Brain pericyte (primary cell): ENCODE measurements around the gene FAM149B1.
"Not testable (repeated sequence)": the region's sequence is repeated elsewhere in the genome, so short reads cannot be mapped to it uniquely, and the experiment has no call there.

Experiments used
- DNase-seq: peaks from one replicate; pipeline ENCODE4 v3.0.0-alpha.2; 2012; ENCODE audit warnings: low read depth, low spot score

Gene FAM149B1

DNA sequence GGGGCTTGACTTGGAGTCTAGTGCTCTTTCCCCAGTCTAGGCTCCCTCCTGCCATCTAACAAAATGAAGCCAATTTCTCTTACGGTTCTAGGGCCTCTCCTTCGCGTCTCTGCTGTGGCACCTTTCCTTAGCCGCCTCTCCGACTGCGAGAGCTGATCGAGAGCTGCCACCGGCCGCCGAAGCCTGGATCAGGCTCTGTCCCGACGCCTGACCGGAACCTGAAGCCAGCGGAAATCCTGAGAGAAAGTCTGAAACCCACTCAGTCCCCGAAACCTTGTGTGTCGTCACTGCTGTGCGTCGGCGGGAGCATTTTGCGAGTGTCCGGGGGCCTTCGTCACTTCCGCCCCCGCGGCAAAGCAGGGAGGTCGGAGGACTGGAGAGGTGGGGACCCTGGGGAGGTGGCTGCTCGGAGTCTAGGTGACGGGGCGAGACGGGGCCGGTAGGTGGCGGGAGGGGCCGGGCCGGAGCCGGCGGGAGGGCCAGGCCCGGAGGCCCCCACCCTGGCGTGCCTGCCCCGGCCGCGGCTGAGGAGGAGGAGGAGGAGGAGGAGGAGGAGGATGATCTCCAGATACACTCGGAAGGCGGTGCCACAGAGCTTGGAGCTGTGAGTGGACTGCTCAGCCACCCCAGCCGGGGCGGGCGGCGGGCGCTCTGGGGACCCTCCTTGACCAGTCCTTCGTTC, at the start of gene FAM149B1, which contains the start of gene ECD:
FAM149B1 (plus strand) TSS at position 337 of the 682 bp plus-strand sequence; CDS start at position 558, 221 bp downstream.
ECD (minus strand) TSS at position 226 of the 682 bp plus-strand sequence. CDS start 4,071 bp downstream, outside the sequence.
- peak; percentile 80 for DNase-seq

DNA sequence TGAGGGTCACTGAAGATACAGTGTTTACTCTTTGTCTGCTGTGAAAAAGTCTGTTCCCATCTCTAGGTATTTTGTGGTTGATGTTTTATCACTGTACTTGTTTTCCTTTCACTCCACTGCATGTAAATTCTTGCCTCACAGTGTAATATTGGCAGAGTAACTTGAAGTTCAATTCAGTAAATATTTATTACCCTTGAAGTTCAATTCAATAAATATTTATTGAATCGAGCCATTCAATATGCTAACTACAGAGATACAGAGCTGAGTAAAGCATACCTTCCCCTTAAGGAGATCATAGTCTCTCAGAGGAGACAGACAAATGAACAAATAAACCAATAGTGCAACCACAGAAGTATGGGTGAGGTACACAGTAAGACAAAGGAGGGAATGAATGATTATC, 48.5 kb upstream of the FAM149B1 start:
- DNase-seq: no peak

DNA sequence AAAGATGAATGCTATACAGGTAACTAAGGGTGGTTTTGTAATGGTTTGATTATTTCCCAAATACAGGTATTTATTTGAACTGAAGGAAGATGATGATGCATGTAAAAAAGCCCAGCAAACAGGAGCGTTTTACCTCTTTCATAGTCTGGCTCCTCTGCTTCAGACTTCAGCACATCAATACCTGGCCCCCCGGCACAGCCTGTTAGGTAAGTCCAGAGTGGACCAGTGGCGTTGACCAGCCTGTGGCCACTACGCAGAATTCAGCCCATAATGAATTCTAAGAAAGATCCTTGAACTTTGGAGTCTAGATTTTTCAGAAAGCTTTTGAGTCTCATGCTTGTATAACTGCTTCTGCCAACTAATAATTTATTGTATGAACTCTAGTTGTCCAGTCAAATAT, 48.0 kb upstream of the FAM149B1 start:
- DNase-seq: no peak

DNA sequence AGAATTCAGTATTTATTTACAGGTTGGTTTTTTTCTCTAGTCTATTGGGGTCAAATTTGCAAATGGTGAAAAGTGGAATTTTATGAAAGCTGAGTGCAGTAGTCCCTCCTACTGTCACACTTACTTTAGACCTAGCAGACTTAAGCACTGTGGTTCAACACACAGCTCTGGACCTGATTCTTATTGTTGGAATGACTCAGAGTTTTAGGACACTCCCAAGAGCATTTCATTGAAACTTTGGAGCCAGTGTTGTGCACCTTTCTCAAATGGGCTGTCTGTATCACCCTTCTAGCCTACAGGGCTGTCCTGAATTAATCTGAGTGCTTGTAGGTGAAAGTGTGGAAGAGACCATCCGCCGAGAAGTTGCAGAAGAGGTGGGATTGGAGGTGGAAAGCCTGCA, 41.6 kb upstream of the FAM149B1 start:
- DNase-seq: no peak

DNA sequence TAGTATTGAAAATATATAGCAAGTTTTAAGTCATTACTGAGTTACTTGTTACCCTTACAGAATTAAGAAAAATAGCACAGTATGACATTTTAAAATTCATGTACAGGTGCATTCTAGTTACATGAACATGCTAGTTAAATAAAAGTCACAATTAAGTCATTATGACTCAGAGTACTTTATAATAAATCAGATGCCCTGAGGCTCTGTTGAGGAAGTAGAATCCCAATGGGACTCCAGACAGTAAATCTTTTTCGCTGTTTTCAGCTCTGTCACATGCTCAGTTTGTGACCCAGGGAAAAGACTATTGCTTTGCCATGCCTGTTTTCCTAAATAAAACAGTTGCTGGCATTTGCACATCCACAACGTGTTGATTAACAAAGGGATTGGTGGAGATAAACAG, 36.6 kb upstream of the FAM149B1 start:
- no peak for DNase-seq

DNA sequence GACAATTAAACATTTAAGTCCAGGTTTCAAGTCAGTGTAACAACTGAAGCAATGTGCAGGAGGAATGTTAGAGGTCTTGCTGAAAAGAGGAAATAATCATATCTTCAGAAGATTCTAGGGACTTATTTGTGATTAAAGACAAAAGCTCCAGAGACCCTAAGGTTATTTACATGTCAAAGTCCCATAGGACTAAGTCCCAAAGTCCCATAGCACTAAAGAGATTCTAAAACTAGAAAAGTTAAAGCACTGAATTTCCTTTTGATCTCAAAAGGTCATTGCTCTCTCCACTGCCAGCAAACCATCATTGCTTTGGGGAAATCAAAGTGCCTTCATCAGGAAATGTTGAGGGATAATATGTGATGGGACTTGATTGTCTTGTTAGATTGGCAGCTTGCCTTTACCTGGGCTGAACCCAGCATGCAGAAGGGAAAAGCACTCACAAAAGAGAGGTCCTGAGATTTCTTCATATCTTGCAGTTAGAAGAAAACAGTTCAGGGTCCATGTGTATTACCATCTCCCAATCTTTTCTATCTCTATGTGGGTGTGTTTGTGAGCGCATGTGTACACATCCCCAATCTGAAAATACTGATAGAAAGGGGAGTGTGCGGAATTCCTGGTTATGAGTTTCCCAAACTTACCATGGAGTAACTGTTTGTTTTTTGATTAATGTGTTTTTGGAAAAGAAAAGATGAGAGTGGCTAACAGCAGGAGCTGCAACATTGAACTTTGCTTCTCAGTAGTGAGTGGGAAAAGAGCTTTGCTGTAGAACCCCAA, 35.8 kb upstream of the FAM149B1 start:
- DNase-seq: no peak

DNA sequence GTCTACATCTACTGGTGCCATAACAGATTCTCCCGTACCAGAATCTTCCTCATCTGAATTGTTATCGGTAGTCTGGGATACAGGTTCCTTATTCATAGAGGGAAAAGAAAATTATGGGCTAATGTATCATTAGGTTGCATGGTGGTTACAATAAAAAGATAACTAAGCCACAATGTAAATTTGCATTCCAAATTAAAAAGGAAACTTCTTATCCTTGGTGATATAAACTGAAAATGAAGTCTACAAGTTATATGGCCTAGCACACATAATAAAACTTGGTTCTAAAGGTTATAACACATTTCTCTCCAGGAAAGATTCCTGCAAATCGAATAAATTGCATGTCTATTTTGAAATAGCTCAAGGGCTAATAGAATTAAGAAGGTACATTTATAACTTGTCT, 33.2 kb upstream of the FAM149B1 start:
- no peak for DNase-seq

DNA sequence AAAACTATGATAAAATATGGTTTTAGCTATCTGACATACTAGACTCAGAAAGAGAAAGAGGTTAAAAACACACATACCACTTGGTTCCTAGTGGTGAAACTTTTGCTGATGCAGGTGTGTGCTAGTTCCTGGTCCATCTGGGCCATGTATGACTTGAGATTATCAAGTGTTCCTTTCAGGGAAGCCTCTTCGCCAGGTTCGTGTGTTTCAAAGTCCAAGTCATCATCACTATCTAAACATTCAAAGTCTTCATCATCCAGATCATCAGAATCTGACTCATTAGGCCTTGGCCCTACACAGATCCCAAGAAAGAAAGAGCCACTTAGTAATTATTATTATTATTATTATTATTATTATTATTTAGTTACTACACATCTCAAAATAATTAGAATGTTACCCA, 31.3 kb upstream of the FAM149B1 start:
- no peak for DNase-seq

DNA sequence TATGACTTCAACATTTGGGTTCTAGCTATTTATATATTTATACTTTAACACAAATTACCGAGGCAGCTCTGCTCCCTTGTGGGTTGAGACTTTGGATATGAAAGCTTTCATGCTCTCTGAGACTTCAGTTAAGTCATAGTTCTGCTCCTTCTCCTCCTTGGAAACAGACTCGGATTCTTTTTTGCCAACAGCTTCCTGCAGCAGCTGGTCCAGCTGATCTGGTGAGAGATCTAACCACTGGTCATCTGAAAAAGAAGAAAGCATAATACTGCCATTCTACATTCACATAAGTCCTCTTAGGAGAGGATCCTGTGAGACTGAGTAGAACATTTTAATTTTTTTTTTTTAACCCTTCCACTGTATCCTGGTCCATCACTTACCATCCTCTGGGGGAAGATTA, 28.7 kb upstream of the FAM149B1 start:
- no peak for DNase-seq

DNA sequence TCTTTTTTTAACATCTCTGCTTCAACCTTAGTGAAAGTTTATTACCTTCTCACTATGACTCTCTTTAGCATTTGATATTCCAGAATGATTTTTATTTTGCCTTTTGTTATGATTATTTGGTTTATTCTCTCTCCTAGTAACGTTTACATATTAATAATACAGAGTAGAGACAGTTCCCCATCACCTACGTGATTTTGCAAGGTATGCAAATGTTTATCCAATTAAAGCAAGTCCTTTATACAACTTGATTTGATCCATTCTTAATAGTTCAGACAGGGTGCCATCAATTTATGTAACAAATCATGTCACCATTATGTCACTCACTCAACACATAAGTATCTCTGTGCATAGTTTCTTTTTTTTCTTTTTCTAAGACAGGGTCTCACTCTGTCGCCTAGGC, 26.3 kb upstream of the FAM149B1 start:
- DNase-seq: no peak

DNA sequence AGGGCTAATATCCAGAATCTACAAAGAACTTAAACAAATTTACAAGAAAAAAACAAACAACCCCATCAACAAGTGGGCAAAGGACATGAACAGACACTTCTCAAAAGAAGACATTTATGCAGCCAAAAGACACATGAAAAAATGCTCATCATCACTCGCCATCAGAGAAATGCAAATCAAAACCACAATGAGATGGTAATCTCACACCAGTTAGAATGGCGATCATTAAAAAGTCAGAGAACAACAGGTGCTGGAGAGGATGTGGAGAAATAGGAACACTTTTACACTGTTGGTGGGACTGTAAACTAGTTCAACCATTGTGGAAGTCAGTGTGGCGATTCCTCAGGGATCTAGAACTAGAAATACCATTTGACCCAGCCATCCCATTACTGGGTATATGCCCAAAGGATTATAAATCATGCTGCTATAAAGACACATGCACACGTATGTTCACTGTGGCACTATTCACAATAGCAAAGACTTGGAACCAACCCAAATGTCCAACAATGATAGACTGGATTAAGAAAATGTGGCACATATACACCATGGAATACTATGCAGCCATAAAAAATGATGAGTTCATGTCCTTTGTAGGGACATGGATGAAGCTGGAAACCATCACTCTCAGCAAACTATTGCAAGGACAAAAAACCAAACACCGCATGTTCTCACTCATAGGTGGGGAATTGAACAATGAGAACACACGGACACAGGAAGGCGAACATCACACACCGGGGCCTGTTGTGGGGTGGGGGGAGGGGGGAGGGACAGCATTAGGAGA, 17.1 kb upstream of the FAM149B1 start:
- not testable (repeated sequence) for DNase-seq

DNA sequence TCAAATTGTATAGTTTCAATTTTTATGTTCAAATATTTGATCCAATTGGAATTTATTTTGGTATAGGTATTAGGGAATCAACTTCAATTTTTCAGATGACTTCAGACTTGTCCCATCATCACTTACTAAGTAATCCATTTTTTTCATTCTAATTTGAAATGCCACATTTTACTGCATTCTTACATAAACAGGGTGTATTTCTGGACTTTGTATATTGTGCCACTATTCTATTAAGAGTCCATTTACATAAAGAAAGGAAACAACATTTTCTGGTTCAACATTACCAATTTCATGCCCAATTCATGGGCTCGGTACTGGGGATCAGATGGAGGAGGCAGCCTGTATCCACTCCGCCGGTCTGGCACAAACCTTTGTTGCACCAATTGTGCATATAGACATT, 15.9 kb upstream of the FAM149B1 start:
- no peak for DNase-seq

DNA sequence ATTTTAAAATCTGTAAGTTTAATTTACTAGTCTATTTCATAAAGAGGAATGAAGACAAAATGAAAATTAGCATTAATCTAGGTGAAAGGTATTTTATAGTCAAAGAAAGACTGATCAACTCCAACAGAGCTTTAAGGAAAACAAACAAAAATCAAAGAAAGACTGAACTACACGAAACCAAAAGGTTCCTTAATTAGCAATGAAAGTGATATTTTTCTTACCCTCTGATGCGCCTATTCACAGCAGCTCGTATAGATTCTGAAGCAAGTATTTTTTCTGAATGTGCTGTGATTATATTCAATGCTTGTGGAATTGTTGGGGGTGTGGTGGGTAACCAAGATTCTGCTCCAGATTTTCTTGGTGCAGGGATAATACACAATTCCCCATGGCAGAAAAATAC, 11.9 kb upstream of the FAM149B1 start:
- no peak for DNase-seq

DNA sequence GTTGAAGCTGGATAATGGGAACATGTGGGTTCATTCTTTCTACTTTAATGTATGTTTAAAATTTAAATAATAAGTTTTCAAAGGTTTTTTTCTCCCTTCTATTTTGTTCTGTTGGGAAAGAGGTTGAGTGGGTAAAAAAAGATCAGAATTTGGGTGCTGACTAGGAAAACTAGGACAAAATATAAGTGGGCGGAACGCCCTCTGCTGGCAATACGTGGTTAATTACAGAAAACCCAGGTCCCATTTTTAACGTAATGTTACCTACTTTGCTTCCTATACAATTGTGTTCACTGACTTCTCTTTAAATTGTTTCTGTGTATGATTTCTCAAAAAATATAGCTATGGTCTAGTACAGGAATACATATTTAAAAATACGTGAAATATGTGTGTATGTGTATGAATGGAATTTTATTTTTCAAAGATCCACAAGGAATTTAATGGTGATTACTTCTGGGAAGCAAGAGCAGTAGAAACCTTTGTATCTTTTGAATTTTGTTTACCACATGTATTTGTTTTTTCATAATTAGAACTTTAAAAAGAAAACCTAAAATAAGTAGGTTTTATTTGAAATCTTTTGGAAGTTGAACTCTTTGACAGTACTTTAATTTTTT, 8.8 kb upstream of the FAM149B1 start:
- DNase-seq: peak; percentile 4

DNA sequence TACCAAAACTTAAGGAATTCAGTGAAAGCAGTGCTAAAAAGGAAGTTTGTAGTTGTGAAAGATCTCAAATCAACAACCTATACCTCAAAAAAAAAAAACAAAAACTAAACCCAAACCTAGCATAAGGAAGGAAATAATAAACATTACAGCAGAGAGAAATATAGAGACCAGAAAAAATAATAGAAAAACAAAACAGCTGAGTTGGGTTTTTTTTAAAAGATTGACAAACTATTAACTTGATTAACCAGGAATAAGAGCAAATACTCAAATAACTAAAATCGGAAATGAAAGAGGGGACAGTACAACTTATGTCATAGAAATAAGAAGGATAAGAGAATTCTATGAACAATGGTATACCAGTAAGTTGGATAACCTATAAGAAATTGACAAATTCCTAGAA, 6.8 kb upstream of the FAM149B1 start:
- DNase-seq: no peak

DNA sequence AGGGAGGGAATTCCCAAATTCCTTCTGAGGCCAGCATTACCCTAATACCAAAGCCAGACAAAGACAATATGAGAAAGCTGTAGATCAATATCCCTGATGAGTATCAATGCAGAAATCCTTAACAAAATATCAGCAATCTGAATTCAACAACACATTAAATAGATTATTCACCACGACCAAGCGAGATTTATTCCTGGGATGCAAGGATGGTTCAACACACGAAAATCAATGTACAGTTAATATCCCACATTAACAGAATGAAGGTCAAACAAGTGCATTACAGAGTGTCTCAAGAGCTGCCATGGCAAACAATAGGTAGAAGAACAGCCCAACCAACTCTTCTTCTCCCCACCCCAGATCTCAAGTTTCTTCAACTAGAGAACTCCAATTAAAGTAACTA, 6.3 kb upstream of the FAM149B1 start:
- no peak for DNase-seq

DNA sequence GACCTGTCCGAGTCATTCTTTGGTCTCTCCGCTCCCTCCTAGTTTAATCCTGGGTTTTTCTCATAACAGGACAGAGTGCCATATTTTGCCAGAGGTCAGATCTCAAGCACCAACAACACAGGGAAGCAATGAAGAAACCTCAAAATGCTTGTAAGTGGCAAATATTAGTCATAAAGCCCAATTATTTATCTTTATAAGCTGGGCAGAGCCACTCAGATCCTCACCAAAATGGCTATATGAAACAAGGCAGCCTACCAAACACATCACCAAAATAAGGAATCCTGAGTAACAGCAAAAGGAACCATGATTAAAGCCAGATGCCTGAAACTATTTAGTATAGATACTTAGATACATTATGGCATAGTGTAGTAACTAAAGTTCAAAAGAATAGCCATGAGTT, 4.8 kb upstream of the FAM149B1 start:
- no peak for DNase-seq

DNA sequence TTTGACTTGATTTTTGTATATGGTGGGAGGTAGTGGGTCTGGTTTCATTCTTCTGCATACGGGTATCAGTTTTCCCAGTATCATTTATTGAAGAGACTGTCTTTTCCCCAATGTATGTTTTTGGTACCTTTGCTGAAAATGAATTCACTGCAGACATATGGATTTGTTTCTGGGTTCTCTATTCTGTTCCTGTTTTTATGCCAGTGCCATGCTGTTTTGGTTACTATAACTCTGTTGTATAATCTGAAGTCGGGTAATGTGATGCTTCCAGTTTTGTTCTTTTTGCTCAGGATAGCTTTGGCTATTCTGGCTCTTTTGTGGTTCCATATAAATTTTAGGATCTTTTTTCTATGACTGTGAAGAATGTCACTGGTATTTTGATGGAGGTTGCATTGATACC, 947 bp upstream of the FAM149B1 start:
- DNase-seq: no peak

DNA sequence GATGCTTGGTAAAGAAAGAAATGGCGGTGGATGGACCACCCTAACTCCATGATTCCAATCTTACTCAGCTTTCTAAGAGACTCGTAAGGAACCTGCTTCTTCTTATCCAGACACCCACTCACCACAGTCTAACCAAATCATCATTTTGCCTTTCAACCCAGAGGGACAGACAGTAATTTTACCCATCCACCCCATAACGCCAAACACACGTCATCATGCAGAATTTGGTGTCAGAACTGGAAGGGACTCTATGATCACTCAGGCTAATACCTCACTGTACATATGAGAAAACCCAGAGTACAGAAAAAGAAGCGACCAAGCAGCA, 499 bp upstream of the FAM149B1 start:
- DNase-seq: no peak

DNA sequence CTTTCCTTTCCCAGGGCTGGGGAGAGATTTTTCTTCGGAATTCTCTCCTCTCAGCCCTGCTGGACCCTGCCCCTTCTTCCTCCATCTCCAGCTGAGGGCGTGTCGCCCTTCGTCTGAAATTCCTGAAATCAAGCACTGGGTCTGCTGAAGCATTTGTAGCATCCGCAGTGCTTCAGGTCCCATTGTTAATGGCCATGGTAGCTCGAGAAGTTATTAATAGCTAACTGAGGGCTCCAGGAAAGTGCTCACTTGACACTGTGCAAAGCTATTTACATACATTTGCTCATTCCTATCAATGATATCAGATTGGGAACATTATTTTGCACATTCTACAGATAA, 515 bp downstream of the FAM149B1 start:
- DNase-seq: no peak

DNA sequence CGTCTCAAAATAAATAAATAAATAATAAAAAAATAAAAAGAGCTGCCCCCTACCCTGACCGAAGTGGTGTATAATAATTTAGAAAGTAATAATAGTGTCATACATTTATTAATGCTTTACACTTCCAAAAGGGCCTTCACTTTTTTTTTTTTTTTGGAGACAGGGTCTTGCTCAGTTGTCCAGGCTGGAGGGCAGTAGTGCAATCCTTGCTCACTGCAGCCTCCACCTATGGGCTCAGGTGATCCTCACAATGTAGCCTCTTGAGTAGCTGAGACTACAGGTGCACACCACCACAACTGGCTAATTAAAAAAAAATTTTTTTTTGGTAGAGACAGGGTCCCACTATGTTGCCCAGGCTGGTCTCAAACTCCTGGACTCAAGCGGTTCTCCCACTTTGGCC, 1.4 kb downstream of the FAM149B1 start:
- DNase-seq: no peak

DNA sequence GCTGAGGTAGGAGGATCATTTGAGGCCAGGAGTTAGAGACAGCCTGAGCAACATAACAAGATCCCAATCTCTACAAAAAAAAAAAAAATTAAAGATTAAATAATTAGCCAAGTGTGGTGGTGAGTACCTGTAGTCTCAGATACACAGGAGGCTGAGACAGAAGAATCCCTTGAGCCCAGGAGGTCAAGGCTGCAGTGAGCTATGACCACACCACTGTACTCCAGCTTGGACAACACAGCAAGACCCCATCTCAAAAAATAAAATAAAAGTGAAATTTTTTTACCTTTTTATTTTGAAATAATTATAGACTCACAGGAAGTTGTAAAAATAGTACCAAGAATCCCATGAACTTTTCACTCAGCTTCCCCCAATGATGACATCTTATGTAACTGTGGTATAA, 4.9 kb downstream of the FAM149B1 start:
- no peak for DNase-seq
